AG04450 (cell line): ENCODE results near the gene CNBD2. TPM values are rescaled to one million over a fixed set of nuclear protein-coding genes. Genes with fewer than 3 reads are reported as not detected.

Experiments used
- CTCF ChIA-PET: fragments of 300-600, 350-600 bp; formaldehyde crosslinking; extraction: SDS; loops from one replicate; lab custom pipeline; 2022; ENCODE audit warnings: antibody characterized with exemption, inconsistent platforms; lab: Charles Lee
- POLR2A ChIA-PET: fragments of 350-600 bp; formaldehyde crosslinking; extraction: SDS; loops from one replicate; lab custom pipeline; 2021; ENCODE audit warnings: antibody characterized with exemption, inconsistent platforms; lab: Yijun Ruan, JAX
- DNase-seq: peaks from one replicate; pipeline ENCODE4 v3.0.0-alpha.2; 2011; ENCODE audit warnings: low read depth, low spot score
- H3K27ac ChIP-seq: one replicate; pipeline ENCODE4 v1.5.1; 2012; ENCODE audit warnings: low read depth, low read length, control low read depth
- H3K27me3 ChIP-seq: one replicate; pipeline ENCODE4 v1.6.0; 2012; ENCODE audit warnings: low read length; ENCODE audit not compliant: control insufficient read depth, insufficient read depth
- H3K4me3 ChIP-seq: 2 replicates; pipeline ENCODE4 v1.5.1; 2011; ENCODE audit warnings: mild to moderate bottlenecking, low read depth, low read length, control low read depth
- H3K9me3 ChIP-seq: 2 replicates; pipeline ENCODE4 v1.5.1; 2012; ENCODE audit warnings: low read length; ENCODE audit not compliant: control insufficient read depth, insufficient read depth
- polyA plus RNA-seq: library from polyadenylated mRNA; depleted of rRNA; stranded (reverse); fragments of >200 nt; gene quantifications from 2 replicates; pipeline ENCODE4 v1.2.3, GENCODE V29; 2011
- TF ChIP-seq, protein P1 (sequence below): IDR thresholded peaks from 2 replicates; pipeline ENCODE4 v1.5.1; 2011; ENCODE audit warnings: low read depth, low read length, control low read depth, inconsistent platforms

Gene CNBD2
- polyA plus RNA-seq, 1 experiment = 1.8 TPM

DNA sequence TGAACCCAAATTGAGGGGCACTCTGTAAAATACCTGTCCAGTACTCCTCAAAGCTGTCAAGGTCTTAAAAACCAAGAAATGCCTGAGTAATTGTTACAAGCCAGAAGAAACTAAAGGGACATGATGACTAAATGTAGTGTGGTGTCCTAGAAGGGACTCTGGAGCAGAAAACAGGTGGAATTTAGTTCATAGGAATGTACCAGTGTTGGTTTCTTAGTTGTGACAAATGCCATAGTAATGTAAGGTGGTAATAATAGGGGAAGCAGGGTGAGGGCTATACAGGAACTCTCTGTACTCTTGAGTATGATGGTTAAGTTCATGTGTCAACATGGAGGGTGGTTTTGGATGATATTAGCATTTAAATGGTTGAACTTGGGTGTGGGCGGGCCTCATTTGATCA lies 92.3 kb downstream of the CNBD2 start:
- TF ChIP-seq, protein P1, sequence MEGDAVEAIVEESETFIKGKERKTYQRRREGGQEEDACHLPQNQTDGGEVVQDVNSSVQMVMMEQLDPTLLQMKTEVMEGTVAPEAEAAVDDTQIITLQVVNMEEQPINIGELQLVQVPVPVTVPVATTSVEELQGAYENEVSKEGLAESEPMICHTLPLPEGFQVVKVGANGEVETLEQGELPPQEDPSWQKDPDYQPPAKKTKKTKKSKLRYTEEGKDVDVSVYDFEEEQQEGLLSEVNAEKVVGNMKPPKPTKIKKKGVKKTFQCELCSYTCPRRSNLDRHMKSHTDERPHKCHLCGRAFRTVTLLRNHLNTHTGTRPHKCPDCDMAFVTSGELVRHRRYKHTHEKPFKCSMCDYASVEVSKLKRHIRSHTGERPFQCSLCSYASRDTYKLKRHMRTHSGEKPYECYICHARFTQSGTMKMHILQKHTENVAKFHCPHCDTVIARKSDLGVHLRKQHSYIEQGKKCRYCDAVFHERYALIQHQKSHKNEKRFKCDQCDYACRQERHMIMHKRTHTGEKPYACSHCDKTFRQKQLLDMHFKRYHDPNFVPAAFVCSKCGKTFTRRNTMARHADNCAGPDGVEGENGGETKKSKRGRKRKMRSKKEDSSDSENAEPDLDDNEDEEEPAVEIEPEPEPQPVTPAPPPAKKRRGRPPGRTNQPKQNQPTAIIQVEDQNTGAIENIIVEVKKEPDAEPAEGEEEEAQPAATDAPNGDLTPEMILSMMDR = no peak

DNA sequence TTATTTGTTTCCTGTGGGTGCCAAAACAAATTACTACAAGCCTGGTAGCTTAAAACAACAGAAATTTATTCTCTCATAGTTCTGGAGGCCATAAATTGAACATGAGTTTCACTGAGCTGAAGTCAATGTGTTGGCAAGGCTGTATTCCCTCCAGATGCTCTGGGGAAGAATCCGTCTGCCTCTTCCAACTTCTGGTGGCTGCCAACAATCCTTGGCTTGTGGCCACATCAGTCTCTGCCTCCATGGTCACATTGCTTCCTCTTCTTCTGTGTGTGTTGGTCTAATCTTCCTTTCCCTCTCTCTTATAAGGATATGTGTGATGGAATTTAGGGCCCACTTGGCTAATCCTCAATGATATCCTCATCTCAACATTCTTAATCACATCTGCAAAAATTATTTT lies 93.4 kb downstream of the CNBD2 start:
- Histone ChIP-seq H3K9me3 (no peaks in the 10 kb centered on the region; the same call in 1 of the 2 replicates), H3K27ac (no peak overlapping the region), H3K4me3 (no peak overlapping the region), H3K27me3 (no peaks in the 10 kb centered on the region)
- POLR2A ChIA-PET = interaction anchor here (0.6 kb wide), 1 partner anchor 33 kb away, joined by 5 read pairs; no protein-coding TSS in a partner anchor
- no peak for DNase-seq
- TF ChIP-seq, protein P1 = no peak
- CTCF ChIA-PET = no interaction called here

More for the DNA sequence above, 92.3 kb downstream of the CNBD2 start:
- CTCF ChIA-PET = no interaction called here
- DNase-seq = no peak
- Histone ChIP-seq H3K4me3 (no peak overlapping the region), H3K27me3 (no peaks in the 10 kb centered on the region), H3K27ac (no peak overlapping the region), H3K9me3 (no peaks in the 10 kb centered on the region; the same call in 1 of the 2 replicates)
- POLR2A ChIA-PET = no interaction called here

DNA sequence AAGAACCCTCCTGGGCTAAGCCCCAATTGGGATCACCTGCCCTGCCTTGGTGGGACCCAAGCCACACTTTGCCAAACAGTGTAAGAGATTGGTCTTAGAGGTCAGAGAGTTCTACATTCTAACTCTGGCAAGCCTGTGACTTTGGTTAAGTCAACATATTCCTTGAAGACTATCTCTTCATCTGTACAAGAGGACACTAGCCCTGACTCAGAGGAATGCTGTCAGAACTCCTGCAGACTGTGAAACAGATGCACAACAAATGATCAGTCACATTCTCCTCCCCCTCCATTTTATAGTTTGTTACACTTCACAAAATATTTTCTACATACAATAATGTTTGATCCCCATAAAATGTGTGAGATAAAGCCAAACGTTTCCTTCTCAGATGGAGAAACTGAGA lies 94.4 kb downstream of the CNBD2 start:
- Histone ChIP-seq H3K4me3 (no peak overlapping the region), H3K27ac (no peak overlapping the region), H3K27me3 (no peaks in the 10 kb centered on the region), H3K9me3 (no peaks in the 10 kb centered on the region; the same call in 1 of the 2 replicates)
- DNase-seq = no peak
- ChIA-PET POLR2A (no interaction called here), CTCF (no interaction called here)
- TF ChIP-seq, protein P1 = no peak

DNA sequence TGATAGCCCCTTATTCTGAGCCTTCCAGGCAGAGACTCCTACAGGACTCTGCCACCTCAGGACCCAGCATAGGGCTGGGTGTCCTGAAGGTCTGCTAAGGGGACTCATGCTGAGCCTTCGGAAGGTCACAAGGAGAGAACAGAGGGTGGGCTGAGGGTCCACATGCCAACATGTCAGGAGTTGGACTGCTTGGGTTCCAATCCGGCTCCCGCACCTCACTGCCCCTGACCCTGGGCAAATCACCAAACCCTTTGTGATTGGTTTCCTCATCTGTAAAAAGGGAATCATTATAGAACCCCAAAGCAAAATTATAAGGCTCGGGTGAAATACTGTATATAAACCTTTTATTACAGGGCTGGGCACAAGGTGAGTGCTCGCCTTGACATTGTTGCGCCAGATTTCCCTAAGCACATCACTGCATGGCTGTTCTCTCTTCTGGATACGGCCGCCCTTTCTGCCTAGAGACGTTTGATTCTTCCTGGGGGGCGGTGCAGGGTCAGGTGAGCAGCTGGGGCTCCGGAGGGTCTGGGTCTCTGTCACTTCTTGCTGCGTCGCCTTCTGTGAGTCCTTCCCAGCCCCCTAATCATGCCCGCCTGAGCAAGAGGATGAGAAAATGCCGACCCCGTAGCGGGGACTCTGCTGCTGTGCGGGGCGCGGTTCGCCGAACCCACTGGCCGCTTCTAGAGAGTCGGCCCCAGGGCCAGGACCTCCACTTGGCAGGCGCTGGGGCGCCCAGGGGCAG lies 95.7 kb downstream of the CNBD2 start:
- H3K9me3 ChIP-seq = no peaks in the 10 kb centered on the region; the same call in 1 of the 2 replicates
- H3K27ac ChIP-seq = no peak overlapping the region
- POLR2A ChIA-PET = interaction anchor here (0.8 to 1.8 kb wide), 3 partner anchors 9 to 73 kb away, joined by 3 to 5 read pairs (median 3); no protein-coding TSS in a partner anchor
- CTCF ChIA-PET = interaction anchor here (1.2 kb wide), 1 partner anchor 75 kb away, joined by 4 read pairs; no protein-coding TSS in a partner anchor
- H3K27me3 ChIP-seq = no peaks in the 10 kb centered on the region
- DNase-seq = no peak
- peak overlapping the region; percentile 66 for H3K4me3 ChIP-seq
- TF ChIP-seq, protein P1 = no peak
